Stimulated activated CD8-positive, alpha-beta memory T cell treated with anti-CD3 and anti-CD28 coated beads, Interleukin-7, amount 100 ng/mL, for 1 hour (primary cell): Measurements from ENCODE around the gene SIMC1.

Source experiments
- DNase-seq, 2 donors: peaks; one replicate each; pipeline ENCODE4 v3.0.0-alpha.2; 2020; ENCODE audit warnings: low read depth in 2 of 2

The SIMC1 gene

DNA sequence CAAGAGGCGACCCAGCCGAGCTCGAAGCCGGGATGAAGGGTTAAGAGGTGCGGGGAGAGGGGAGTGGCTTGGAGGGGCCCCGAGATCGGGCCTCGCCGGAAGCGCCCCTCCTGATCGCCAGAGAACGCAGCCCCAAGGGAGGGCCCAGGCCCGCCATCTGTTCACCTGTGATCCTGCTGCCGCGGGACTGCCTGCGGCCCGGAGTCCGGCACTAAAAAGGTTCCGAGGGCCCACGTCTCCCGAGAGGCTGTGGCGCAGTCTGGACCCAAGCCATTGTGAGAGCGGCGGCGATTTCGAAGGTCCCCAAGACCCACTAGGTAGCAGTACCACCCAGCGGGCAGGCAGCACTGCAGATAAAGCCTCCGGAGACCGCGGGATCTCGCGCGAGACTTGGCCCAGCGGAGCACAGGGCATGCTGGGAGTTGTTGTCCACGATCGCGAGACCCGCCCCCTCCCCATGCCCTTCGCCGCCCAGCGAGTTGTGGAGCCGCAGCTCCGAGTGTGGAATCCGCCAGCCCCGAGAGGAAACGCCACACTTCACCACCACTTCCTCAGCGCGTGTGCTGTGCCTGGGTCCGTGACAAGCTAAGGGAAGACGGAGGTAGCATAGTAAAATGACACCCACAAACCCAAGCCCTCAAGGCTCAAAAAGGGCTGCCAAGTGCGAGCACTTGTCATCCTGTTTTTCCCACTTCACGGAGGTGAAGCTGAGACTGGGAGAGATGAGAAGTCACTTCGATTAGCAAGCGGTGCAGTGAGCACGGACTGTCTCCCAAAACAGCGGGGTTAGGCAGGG lies 123.4 kb downstream of the SIMC1 start, which contains the start of gene KIAA1191:
Gene KIAA1191, minus strand, starts transcription at position 328 of the 796 bp plus-strand sequence. CDS start 2,256 bp downstream, outside the sequence.
- DNase-seq, result peak; percentile 80 to 90

DNA sequence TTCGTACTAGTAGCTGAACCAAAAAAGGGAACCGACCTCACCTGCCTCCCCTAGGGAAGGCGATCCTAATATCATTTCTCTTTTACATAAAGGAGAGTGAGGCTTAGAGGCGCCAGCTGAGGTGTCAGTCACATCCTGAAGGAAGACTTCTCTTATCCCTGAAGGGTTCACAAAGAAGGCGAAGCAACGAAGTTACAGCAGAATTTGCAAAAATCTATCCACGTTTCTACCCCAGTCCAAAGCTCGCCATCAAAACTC lies 123.9 kb downstream of the SIMC1 start:
- no peak for DNase-seq

DNA sequence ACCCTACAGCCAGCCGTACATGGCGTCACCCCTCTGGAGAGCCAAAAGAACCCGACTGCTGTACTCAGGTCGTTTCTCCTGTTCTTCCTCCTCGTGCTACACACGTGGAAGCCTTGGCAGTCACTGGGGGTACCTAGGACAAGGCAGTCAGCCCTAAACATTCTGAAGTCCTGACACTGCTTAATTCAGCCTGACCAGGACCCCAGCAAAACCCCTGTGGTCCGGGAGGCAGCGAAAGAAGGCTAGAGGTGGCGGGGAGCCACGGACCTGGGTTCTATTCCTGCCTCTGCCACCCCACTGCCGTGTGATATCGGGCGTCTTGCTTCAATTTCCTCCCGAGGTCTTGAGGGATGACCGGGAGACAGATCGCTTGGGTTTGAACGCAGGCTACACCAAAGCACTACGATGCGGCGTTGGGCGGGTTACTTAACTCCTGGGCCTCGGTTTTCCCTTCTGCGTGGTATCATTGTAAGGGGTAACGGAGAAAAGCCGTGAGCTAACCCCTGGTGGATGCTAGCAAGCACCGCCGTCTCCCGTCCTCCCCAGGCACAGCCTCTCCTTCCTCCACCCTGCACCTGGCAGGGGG lies 126.6 kb downstream of the SIMC1 start:
- DNase-seq, result no peak

DNA sequence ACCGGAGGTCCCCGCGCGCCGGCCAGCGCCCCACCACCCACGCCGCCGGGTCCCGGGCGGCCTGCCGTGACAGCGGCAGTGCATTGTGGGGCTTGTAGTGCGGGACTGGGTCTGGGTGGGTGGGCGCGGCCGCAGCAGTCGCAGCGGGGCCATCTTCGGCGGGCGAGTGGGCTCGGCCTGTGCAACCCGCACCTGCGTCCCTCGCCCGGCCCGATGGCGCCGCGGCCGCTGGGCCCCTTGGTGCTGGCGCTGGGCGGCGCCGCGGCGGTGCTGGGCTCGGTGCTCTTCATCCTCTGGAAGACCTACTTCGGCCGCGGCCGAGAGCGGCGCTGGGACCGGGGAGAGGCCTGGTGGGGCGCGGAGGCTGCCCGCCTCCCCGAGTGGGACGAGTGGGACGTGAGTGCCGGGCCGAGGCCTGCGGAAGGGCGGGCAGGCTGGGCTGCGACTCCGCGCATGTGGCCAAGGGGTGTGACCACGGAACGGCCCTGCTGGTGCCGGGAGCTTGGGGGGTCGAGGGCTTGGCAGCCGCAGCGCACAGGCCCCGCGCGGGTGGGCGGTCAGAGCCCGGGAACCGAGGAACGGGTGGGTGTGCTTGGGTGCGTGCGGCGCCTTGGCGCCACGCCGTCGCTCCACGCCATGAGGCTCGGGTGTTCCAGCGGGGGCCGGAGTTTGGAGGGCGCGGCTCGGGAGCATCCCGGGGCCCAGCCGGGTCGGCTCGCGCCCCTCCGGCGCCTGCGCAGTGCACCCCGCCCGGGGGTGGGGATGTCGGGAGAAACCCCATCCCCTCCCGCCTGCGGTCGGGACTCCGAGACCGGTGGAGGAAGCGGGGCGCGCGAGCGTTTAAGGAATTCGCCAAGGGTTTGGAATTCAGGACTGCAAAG lies 127.4 kb downstream of the SIMC1 start, which contains the start of gene ARL10:
Gene ARL10, plus strand, starts transcription at position 137 of the 881 bp plus-strand sequence. Its CDS starts 77 bp downstream, at position 214.
- DNase-seq, result no peak

DNA sequence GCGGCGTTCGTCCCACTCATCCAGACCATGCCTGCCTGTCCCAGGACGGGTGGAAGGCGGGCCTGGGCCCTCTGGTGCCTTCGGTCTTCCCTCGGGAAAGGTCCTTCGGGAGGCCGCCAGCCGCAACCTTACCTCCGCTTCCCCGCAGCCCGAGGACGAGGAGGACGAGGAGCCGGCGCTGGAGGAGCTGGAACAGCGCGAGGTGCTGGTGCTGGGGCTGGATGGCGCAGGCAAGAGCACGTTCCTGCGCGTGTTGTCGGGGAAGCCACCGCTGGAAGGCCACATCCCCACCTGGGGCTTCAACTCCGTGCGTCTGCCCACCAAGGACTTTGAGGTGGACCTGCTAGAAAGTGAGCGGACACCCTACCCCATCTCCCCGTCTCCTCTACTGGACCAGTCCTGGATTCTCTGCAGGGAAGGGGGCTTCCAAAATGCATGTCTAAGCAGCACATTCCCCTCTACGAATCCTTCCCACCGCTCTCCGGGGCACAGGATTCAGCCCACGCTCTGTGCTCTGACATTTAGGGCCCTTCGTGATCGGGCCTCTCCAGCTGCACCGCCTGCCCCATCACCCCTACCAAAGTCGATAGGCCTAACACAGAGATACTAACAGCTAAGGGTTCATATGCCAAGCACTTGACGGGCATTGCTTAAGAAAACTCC lies 128.1 kb downstream of the SIMC1 start:
- DNase-seq, result no peak

DNA sequence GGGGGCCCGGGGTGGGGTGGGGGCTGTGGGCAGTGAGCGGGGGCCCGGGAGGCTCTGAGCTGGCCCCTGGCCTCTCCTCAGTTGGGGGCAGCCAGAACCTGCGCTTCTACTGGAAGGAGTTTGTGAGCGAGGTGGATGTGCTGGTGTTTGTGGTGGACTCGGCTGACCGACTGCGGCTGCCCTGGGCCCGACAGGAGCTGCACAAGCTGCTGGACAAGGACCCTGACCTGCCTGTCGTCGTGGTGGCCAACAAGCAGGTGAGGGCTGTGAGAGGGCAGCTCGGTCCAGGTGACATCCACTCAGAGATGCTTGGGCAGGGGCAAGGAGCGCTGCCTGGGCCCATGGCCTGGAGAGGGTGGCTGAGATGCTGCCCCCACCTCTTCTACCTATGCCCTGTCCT lies 130.5 kb downstream of the SIMC1 start:
- no peak for DNase-seq

DNA sequence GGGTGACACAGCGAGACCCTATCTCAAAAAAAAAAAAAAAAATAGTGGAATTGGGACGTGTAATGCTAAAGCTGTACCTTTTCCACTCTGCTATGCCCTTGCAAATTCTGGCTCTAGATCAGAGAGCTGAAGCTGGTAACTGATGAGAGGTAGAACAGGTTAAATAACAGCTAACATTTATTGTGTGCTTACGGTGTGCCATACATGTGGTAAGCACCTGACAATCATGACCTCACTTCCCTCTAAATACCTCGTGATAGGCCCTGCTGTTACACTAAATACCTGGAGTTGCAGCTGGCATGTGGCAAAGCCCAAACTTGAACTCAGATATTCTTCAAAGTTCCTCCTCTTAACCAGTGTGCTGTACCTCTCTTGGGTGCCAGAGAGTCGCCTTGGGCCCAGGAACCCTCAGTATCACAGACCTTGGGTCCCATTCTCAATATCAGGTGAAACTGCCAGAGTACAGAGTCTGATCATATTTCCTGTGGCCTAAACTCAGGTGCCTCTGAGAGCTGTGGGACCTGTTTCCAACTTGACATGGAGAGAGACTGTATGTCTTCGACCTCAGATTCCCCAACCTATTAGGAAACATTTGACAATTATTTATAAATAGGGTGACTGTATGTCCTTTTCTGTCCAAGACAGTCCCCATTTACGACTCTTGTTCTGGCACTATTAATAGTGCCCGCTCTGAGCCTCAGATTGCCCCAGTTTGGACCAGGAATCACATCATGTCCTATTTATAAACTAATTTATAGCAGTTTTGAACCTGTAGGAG lies 131.9 kb downstream of the SIMC1 start:
- DNase-seq, result no peak

DNA sequence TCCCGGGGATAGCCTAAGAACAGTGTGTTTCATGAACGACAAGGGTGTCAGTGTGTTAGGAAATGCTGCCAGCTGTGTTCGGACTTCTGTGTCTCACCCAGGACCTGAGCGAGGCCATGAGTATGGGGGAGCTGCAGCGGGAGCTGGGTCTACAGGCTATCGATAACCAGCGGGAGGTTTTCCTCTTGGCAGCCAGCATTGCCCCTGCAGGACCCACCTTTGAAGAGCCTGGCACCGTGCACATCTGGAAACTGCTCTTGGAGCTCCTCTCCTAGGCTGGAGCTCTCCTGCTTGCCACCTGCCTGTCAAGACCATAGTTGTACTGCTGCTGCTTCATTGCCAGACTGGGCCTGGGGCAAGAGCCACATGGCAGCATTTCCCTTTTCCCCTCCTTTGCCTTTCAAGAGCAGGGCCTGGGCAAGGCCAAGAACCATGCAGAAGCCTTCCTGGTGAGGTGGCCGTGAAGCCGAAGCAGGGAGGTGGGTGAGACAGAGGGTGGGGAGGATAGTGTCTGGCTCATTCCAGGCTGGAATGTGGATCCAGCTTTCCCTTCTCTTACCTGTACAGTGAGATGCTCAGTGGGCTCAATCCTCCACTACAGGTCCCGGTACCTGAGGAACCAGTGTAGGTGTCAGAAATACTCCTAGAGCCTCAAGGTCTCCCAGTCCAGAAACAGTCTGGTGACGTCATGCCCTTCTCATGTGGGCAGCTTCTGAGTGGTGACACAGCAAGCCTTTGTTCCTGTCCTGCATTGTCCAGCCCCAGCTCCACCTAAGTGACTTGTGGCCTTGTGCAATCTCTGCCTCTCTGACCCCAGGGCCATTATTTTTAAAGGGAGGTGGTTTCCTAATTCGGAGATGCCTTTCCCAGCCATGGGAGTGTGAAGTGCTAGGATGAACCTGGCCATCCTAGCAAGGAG lies 133.7 kb downstream of the SIMC1 start:
- no peak for DNase-seq

DNA sequence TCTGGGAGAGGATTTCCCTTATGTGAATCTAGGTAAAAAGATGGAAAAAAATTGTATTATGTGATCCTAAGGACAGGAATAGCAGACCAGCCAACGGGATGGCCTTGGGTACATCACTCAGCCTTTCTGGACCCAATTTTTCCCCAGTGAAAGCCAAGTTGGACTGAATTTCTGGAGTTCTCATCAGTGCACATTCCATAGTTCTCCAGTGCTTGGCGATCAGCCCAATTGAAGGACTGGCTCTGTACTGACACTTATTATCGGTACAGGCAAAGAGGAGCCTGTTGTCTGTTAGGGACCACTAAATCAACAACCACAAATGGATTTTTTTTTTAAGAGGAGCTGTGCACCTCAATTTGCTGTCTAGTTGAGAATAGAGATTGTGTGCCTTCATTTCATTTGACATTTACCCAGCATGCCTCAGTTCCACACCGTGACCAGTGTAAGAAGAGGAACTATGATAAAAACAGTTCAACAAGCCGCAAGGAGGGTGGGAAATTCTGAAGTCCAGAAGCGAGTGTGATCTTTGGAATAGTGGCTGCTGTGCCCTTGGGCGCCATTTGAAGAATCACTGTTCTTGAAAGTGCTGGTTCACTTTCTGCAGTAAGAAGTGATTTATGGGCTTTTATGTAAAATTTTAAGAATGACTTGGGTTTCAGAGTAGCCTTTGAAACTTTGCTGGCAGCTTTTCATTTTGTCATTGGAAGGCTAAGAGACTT lies 135.0 kb downstream of the SIMC1 start:
- DNase-seq, result no peak

DNA sequence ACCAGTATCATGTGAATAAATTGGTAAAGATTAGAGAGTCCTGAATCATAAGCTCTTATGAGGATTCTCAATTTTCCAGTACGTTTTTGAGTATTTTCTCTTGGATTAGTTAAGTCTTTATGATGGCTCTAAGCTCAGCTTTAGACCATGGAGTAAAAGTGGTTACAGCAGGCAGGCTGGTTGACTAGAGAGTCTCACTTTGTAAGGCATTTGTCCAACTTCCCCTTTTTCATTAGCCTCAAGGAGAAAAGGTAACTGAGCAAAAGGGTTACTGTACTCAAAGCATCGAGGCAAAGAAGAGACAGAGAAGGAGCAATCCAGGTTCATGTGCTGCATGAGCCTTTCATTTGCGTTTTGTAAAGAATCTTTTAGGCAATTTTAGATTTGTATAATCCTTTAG lies 141.7 kb downstream of the SIMC1 start:
- no peak for DNase-seq

DNA sequence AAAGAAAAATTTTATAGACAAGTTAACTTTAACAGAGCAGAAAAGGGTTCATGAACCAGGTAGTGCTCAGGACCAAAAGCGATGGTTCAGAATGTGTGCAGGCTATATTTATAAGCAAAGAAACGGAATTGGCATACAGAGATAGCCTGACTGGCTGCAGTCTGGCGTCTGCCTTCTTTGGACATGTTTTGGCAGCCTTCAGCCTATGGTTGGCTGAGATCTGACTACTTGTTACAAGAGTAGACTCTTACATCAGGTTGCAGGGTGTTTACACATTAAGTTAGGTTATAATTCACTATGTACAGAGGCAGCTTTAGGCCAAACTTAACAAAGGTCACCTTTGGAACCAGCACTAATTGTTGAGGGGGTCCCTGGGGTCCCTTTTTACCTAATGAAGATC lies 143.2 kb downstream of the SIMC1 start:
- DNase-seq, result no peak

DNA sequence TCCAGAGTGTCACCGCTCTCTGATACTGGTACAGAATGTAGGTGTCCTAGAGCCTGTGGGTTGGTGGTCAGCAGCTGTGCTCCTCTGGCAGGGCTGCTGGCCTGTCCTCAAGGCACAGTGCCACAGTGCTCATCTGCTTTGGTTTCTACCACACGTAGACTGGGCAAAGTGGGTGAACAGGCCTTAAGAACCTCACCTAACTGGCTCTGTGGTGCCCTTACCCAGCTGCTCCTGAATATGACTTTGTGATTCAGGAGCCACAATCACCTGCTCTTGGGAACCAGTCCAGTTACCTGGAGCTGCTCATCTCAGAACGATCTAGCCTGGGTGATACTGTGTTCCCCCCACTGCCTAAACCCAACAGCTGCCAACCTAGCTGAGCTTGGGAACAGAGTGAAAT lies 143.8 kb downstream of the SIMC1 start:
- no peak for DNase-seq

DNA sequence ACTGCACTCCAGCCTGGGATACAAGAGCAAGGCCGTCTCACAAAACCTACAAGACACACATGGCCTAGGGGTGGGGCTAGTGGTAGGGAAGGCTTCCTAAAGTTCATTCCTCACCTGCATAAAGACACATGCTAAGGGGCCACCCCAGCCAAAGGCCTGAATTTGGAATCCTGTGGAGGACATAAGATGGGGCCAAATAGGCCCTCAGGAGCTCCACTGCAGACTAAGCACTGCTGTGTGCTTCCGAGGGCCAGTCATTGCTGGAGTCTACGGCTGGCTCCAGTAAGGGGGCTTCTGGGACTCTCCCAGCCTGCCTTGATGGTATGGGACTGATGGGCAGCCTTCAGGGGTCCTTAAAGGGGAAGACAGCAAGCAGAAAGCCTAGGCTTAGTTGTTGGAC lies 144.5 kb downstream of the SIMC1 start:
- no peak for DNase-seq

DNA sequence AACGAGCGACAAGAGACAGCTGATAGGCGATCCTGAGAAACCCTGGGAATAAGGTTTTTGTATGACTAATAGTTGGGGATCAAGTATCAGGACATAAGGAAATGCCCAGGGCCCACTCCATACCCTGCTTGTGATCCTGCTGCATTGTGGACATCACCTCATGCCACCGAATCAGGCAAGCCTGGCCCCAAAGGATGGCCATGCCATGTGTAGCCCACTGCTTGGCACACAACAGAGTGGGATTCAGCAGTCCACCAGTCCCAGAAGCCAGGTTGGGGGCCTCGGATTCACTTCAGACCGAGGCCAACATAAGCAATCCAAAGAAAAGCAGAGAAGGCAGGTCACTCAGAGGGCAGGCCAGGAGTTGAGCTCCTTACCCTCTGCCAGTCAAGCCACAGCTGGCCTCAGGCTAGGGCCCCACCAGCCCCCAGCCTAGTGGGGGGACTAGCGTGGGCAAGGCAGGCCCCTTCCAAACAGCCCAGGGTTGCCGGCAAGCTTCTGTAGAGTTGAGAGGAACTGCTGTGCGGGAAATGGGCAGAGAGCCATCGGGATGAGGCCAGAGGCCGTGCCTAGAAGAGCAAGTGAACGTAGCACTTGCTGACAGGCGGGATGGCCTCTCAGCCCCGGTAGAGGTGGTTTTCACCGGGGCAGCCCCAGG lies 145.2 kb downstream of the SIMC1 start:
- DNase-seq, result no peak

DNA sequence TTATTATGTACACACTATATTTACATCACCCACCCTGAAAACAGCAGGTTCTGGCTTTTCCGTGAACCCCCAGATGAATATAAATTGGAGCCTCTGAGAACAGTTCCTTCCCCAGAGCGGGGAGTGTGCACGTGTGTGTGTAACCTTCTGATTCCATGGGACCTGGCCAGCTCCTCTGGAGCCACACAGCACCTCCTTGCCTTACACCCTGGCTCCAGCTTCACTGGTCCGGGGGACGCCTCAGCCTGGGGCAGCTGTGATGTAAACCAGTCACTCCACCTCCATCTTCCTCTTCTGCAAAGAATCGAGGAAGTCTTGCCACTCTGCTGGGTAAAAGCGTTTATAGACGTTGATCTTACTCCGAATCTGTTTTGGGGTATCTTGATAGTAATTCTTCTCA lies 145.7 kb downstream of the SIMC1 start:
- no peak for DNase-seq

DNA sequence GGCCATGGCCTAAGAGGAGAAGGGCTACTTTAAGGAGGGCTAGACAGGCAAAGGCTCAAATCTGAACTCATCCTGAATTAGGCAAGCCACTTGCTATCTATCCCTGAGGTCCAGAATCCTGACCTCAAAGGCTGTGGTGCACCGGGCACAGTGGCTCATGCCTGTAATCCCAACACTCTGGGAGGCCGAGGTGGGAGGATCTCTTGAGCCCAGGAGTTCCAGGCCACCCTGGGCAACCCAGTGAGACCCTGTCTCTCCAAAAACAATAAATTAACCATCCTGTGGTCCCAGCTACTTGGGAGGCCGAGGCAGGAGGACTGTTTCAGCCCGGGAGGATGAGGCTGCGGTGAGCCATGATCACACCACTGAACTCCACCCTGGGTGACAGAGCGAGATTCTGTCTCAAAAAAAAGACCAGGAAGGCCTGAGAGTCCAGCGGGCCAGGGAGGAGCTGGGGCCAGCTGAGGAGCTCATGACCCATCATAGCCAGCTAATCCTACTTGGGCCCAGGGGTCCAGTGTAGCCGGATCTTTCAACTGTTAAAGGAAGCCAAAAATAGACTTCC lies 146.2 kb downstream of the SIMC1 start:
- DNase-seq, result no peak

DNA sequence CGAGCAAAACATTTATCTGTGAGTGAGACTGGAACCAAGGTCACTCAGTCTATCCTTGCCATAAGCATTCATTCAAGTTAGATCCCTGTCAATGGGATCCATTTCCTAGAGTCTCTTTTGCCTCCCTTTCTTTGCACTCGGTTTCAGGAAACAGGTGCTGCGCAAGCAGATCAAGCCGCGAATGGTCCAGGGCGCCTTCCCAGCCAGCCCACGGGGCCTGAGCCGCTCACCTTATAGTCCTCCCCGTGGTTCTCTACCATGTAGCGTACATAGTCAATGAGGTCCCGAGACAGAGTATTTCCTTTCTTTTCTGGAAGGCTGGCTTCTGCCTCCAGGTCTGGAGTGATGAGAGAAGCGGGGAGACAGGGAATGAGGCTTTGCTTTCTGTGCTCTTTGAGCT lies 146.8 kb downstream of the SIMC1 start:
- no peak for DNase-seq

DNA sequence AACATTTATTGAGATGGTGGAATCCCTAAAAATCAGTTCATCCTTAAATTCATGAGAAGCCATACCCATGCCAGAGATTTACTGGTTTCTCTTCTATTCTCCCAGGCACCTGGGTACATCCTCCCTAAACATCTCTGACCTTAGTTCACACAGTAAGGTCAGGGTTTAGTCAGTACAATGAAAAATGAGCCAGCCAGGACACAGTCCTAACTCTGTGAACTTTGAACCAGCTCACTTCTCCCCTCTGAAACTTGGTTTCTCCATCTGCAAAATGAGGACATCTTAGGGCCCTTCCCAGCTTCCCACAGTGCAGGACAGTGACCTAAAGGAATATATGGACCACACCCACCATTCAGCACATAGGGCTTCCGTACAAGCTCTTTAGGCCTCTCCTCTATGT lies 148.3 kb downstream of the SIMC1 start:
- DNase-seq, result no peak
